Ovary (tissue), 9 donors: ENCODE results near the gene ARMC6. TPM values are rescaled to one million over a fixed set of nuclear protein-coding genes. Genes with fewer than 3 reads are reported as not detected.

ENCODE experiments used
- DNase-seq, 5 donors: peaks; one replicate each; pipeline ENCODE4 v3.0.0-alpha.2; 2019 to 2020
- H3K27ac ChIP-seq, 2 donors: fragments of 200-600 bp; one replicate each; pipeline versions ENCODE4 v1.5.1 to v1.8.0; 2019 to 2022
- H3K27me3 ChIP-seq: fragments of 200-600 bp; one replicate; pipeline ENCODE4 v1.8.0; 2022
- H3K36me3 ChIP-seq: fragments of 200-600 bp; sonication (generic); one replicate; pipeline ENCODE4 v1.5.1; 2019
- H3K4me1 ChIP-seq: one replicate; pipeline ENCODE4 v1.8.1; 2013; ENCODE audit warnings: mild to moderate bottlenecking, moderate library complexity; ENCODE audit not compliant: insufficient read depth
- H3K4me3 ChIP-seq: fragments of 200-600 bp; sonication (generic); one replicate; pipeline ENCODE4 v1.5.1; 2017
- H3K9me3 ChIP-seq, 2 donors: fragments of 200-600 bp in 1 of 2; sonication (generic) in 1 of 2; one replicate each; pipeline versions ENCODE4 v1.5.1 to v1.8.1; 2013 to 2019; ENCODE audit warnings: mild to moderate bottlenecking in 1 of 2, moderate library complexity in 1 of 2
- CTCF ChIP-seq, 3 donors: fragments of 450-650 bp in 2 of 3; fragments of 200-600 bp in 1 of 3; IDR thresholded peaks; one replicate each; pipeline versions ENCODE4 v1.5.1 to v1.8.0; 2016 to 2022; ENCODE audit warnings: antibody characterized with exemption in 3 of 3, mild to moderate bottlenecking in 1 of 3
- EP300 ChIP-seq: sonication (generic); formaldehyde crosslinking; IDR thresholded peaks from one replicate; pipeline ENCODE4 v1.6.1; 2017; ENCODE audit warnings: antibody characterized with exemption
- POLR2A ChIP-seq: fragments of 450-650 bp; IDR thresholded peaks from one replicate; pipeline ENCODE4 v1.6.1; 2017; ENCODE audit warnings: antibody characterized with exemption, mild to moderate bottlenecking, moderate library complexity
- WGBS, 3 donors: extraction: QIAGEN DNeasy Blood & Tissue Kit in 1 of 3; methylation state at CpG; one replicate each; pipeline versions ENCODE4 v1.1.5 to v1.1.7; 2013 to 2017; 5-methylcytosine and 5-hydroxymethylcytosine counted together
- intact Hi-C, 4 donors: fragments of 100-400 bp; cut with DNase I; formaldehyde crosslinking; loops; one replicate each; pipeline versions ENCODE4 v1.11.0 to v1.15.1; 2022 to 2023
- polyA plus RNA-seq, 2 donors: library from polyadenylated mRNA; stranded (reverse); fragments of 200-250 nt in 1 of 2; fragments of 350-450 nt in 1 of 2; fragmentation: Illumina TruSeq in 1 of 2; extraction: RNeasy Lipid Tissue Mini Kit (QIAGEN cat#74804) in 1 of 2; gene quantifications; one replicate each; pipeline ENCODE4 v1.2.3, GENCODE V29; 2013 to 2014
- total RNA-seq, 7 donors: library from RNA; depleted of rRNA in 2 of 7; stranded (reverse); fragments of >200 nt in 2 of 7; fragmentation: NEBNext Ultra II Directional in 3 of 7; extraction: Animal tissue kit (Norgen Biotek cat#: 25700) in 3 of 7; gene quantifications; one replicate each; pipeline versions ENCODE4 v1.1.0 to v1.2.4, GENCODE V29; 2016 to 2023
- donor health status: DM: no; HTN: no; CAD: no; lungs with moderate emphysema.
- donor health status: DM: no; HTN: no; CAD: no.
- donor health status: Bipolar disorder and iron deficiency.
- donor health status: DM: yes; HTN: yes; CAD: no.
- donor health status: DM: no; HTN: no; CAD: no.
- donor health status: DM: yes; HTN: yes; CAD: no.

ARMC6 gene
- total and polyA plus RNA-seq, 9 donors, result 7.0 to 27.5 (median 14.6) TPM

DNA sequence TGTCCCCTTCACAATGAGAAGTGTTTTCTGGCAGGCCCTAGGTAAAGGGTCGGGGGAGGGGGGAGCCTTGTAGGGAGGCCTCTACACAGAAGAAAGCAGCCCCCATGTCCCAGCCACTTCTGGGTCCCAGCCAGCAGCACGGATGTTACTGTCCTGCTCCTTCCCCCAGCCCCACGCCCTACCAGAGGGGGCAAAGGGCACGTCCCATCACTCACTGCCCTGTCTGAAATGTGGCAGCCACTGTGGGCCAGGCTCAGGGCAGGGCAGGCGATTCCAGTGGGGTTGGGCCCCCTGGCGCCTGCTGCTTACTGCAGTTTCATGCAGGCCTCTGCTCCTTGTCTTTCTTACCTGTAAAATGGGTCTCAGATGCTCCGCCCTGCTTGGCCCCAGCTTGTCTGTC is 24.3 kb downstream of the ARMC6 start:
- no peaks in the 10 kb centered on the region for H3K27me3 ChIP-seq
- DNase-seq, result no peak
- no peak overlapping the region for H3K4me3 ChIP-seq
- H3K9me3 ChIP-seq, result no peaks in the 10 kb centered on the region
- WGBS, 3 donors, result 82 to 86% (median 83%) methylated on average over 7 of the region's 7 CpGs
- no peaks in the 10 kb centered on the region for H3K36me3 ChIP-seq
- TF ChIP-seq EP300 (no peak), CTCF (IDR thresholded peaks at IDR 0.05) (no peak), POLR2A (no peak)
- H3K27ac ChIP-seq, result no peak overlapping the region
- H3K4me1 ChIP-seq, result no peaks in the 10 kb centered on the region
- intact Hi-C loops, result loop anchor here in 2 of 4 donors (5.0 to 10.0 kb wide), 3 partner anchors 85 to 117 kb away; partner anchors contain the start of gene MEF2B (in 1 of the 2)

DNA sequence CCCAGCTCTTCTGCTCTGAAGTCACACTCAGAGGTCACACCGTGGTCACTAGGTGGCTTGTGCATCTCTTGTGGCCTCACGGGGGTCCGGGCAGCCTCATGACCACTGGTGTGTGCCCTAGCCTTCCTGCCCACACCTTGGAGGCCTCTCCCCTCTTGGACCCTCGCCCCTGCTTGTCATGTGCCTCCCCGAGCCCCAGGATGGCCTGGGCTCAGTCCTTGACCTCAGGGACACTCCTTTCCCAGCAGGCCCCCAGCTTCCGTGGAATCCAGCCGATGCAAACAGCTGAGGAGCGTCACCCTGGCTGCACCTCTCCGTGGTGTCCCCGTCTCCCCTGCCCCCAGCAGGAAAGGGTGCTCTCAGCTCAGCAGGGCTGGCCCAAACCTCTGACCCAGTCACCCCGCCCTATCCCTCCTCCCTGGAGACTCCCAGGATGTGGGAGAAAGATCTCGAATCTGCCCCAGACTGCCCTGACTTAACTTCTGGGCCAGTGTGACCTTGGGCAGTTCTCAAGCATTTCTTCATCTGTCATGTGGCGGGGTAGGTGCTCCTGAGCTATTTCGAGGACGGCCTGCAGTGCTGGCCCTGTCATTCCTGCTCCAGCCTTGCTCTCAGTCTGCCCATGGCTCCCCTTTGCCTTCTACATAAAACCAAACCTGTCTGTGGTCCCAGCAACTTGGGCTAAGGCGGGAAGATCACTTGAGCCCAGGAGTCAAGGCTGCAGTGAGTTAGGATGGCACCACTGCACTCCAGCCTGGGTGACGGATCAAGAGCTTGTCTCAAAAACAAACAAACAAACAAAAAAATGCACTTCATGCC is 25.8 kb downstream of the ARMC6 start:
- no peak overlapping the region for H3K27ac ChIP-seq
- intact Hi-C loops, result loop anchor here in 2 of 4 donors (5.0 to 10.0 kb wide), 3 partner anchors 83 to 116 kb away; partner anchors contain the start of gene MEF2B (in 1 of the 2)
- H3K36me3 ChIP-seq, result no peaks in the 10 kb centered on the region
- TF ChIP-seq POLR2A, result no peak
- no peak for TF ChIP-seq EP300
- no peak for TF ChIP-seq CTCF (IDR thresholded peaks at IDR 0.05)
- no peaks in the 10 kb centered on the region for H3K4me1 ChIP-seq
- WGBS, 3 donors, result 55 to 64% (median 60%) methylated on average over 15 to 17 of the region's 17 CpGs
- no peaks in the 10 kb centered on the region for H3K27me3 ChIP-seq
- no peaks in the 10 kb centered on the region for H3K9me3 ChIP-seq
- no peak for DNase-seq
- H3K4me3 ChIP-seq, result no peak overlapping the region

DNA sequence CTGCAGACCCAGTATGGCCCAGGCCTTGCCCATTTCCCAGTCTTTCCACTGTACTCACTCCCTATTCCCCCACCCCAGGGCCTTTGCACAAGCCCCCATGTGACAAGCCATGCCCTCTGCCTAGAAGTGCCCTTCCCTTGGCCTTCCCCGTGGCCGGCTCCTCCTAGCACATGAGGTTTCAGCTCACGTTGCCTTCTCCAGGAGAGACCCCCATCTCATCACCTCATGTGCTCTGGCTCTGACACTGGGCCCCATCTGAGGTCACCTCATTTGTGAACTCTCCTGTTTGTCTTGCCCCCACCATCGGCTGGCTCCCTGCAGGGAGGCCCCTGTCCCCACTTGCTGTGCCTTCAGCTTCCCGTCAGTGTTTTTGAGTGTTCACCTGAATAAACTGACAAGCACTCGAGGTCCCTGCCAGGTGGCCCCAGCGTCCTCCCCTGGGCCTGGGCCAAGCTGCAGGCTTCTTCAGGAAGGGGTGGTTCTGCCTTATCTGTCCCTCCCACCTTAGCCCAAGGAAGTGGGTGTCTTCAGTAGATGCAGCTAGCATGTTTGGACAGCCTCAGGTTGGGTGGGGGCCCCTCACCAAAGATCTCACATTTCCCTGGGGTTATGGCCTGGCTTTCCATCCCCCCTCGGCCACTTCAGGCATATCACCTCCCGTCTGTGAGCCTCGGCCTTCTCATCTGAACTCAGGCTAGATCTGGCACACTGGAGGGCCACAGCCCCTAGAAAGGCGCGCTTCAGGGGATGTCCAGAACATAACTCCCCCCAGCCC is 26.6 kb downstream of the ARMC6 start:
- H3K9me3 ChIP-seq, result no peaks in the 10 kb centered on the region
- no peak overlapping the region for H3K4me3 ChIP-seq
- no peak for DNase-seq
- H3K27ac ChIP-seq, result no peak overlapping the region
- WGBS, 3 donors, result 77 to 79% (median 78%) methylated on average over 12 of the region's 12 CpGs
- intact Hi-C loops, result loop anchor here in 3 of 4 donors (5.0 to 10.0 kb wide), 4 partner anchors 77 to 115 kb away; partner anchors contain the start of genes MEF2B (in 1 of the 3) and TMEM161A (in 1 of the 3)
- H3K27me3 ChIP-seq, result no peaks in the 10 kb centered on the region
- TF ChIP-seq POLR2A, result no peak
- no peak for TF ChIP-seq CTCF (IDR thresholded peaks at IDR 0.05)
- no peak for TF ChIP-seq EP300
- peaks cover 2% of the 10 kb centered on the region for H3K4me1 ChIP-seq
- no peaks in the 10 kb centered on the region for H3K36me3 ChIP-seq

DNA sequence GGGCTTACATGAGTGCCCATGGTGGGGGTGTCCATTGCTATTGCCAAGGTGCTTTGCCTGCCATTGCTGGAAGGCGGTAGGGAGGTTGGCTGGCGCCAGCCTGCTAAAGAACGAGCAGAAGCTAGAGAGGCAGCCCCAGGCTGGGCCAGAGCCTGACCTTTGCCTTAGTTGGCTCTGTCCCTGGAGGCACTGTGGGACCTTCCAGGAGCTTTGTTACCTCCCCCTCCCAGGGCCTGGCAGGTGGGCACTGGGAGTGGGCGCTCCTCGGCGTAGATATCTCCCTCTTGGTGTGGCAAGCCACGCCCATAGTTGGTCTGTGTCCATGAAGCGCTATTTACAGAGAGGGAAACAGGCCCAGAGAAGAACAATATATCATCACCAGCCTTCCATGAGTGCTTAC is 28.1 kb downstream of the ARMC6 start:
- TF ChIP-seq EP300 (no peak), POLR2A (no peak), CTCF (IDR thresholded peaks at IDR 0.05) (no peak)
- intact Hi-C loops, result loop anchor here in 1 of 4 donors (5.0 kb wide), 1 partner anchor 76 kb away; the partner anchor contains the start of gene TMEM161A
- Histone ChIP-seq H3K9me3 (no peaks in the 10 kb centered on the region), H3K27me3 (no peaks in the 10 kb centered on the region), H3K27ac (no peak overlapping the region), H3K36me3 (no peaks in the 10 kb centered on the region), H3K4me1 (peaks cover 3% of the 10 kb centered on the region), H3K4me3 (no peak overlapping the region)
- 65 to 74% (median 72%) methylated on average over 8 of the region's 8 CpGs for WGBS, 3 donors
- DNase-seq, result no peak
